HEK293 (cell line): ENCODE measurements around the gene TRNAU1AP.

Experiments used
- ATF2 ChIP-seq: fragments of 450-650 bp; formaldehyde crosslinking; IDR thresholded peaks from 2 replicates; pipeline ENCODE4 v1.5.1; 2016; ENCODE audit warnings: missing biosample characterization, missing genetic modification characterization, low read depth
- PRDM2 ChIP-seq: fragments of 450-650 bp; formaldehyde crosslinking; IDR thresholded peaks from 2 replicates; pipeline ENCODE4 v1.5.1; 2016; ENCODE audit warnings: missing biosample characterization, missing genetic modification characterization, borderline replicate concordance
- SETDB1 ChIP-seq: IDR thresholded peaks from one replicate; pipeline ENCODE4 v1.6.1; 2017; ENCODE audit warnings: mild to moderate bottlenecking, low read length, moderate library complexity, mixed read lengths; ENCODE audit not compliant: insufficient read length
- TSHZ1 ChIP-seq: fragments of 450-650 bp; formaldehyde crosslinking; IDR thresholded peaks from 2 replicates; pipeline ENCODE4 v1.5.1; 2016; ENCODE audit warnings: missing biosample characterization, missing genetic modification characterization, borderline replicate concordance
- ZBTB10 ChIP-seq: fragments of 450-650 bp; formaldehyde crosslinking; IDR thresholded peaks from 2 replicates; pipeline ENCODE4 v1.5.1; 2016; ENCODE audit warnings: missing biosample characterization, missing genetic modification characterization
- ZBTB48 ChIP-seq: fragments of 450-650 bp; formaldehyde crosslinking; IDR thresholded peaks from 2 replicates; pipeline ENCODE4 v1.5.1; 2016; ENCODE audit warnings: missing biosample characterization, missing genetic modification characterization
- ZBTB7A ChIP-seq: fragments of 450-650 bp; formaldehyde crosslinking; IDR thresholded peaks from 2 replicates; pipeline ENCODE4 v1.5.1; 2016; ENCODE audit warnings: low read depth, missing biosample characterization, missing genetic modification characterization
- ZFP37 ChIP-seq: fragments of 450-650 bp; formaldehyde crosslinking; IDR thresholded peaks from 2 replicates; pipeline ENCODE4 v1.5.1; 2016; ENCODE audit warnings: missing biosample characterization, missing genetic modification characterization
- ZNF155 ChIP-seq: fragments of 450-650 bp; formaldehyde crosslinking; IDR thresholded peaks from 2 replicates; pipeline ENCODE4 v1.5.1; 2016; ENCODE audit warnings: missing biosample characterization, missing genetic modification characterization
- ZNF174 ChIP-seq: fragments of 450-650 bp; formaldehyde crosslinking; IDR thresholded peaks from 2 replicates; pipeline ENCODE4 v1.5.0; 2017; ENCODE audit warnings: missing biosample characterization, mild to moderate bottlenecking, missing genetic modification characterization
- ZNF211 ChIP-seq: fragments of 450-650 bp; formaldehyde crosslinking; IDR thresholded peaks from 2 replicates; pipeline ENCODE4 v1.5.1; 2016; ENCODE audit warnings: low read depth, missing biosample characterization, missing genetic modification characterization
- ZNF23 ChIP-seq: fragments of 450-650 bp; formaldehyde crosslinking; IDR thresholded peaks from 2 replicates; pipeline ENCODE4 v1.5.1; 2016; ENCODE audit warnings: missing biosample characterization, missing genetic modification characterization, borderline replicate concordance
- ZNF324 ChIP-seq: fragments of 450-650 bp; formaldehyde crosslinking; IDR thresholded peaks from 2 replicates; pipeline ENCODE4 v1.5.1; 2016; ENCODE audit warnings: missing biosample characterization, missing genetic modification characterization
- ZNF366 ChIP-seq: fragments of 450-650 bp; formaldehyde crosslinking; conservative IDR thresholded peaks from 2 replicates; pipeline ENCODE4 v1.5.1; 2016; ENCODE audit warnings: missing biosample characterization, missing genetic modification characterization
- ZNF433 ChIP-seq: fragments of 450-650 bp; formaldehyde crosslinking; IDR thresholded peaks from 2 replicates; pipeline ENCODE4 v1.5.1; 2016; ENCODE audit warnings: missing biosample characterization, missing genetic modification characterization, low read depth
- ZNF513 ChIP-seq: fragments of 450-650 bp; IDR thresholded peaks from 2 replicates; pipeline ENCODE4 v1.5.1; 2018; ENCODE audit warnings: missing biosample characterization, missing genetic modification characterization
- ZNF548 ChIP-seq: fragments of 450-650 bp; formaldehyde crosslinking; IDR thresholded peaks from 2 replicates; pipeline ENCODE4 v1.5.1; 2016; ENCODE audit warnings: missing biosample characterization, missing genetic modification characterization
- ZNF596 ChIP-seq: fragments of 450-650 bp; IDR thresholded peaks from 2 replicates; pipeline ENCODE4 v1.5.0; 2018; ENCODE audit warnings: missing biosample characterization, mild to moderate bottlenecking, missing genetic modification characterization, moderate library complexity
- ZNF830 ChIP-seq: fragments of 450-650 bp; IDR thresholded peaks from 2 replicates; pipeline ENCODE4 v1.5.0; 2018; ENCODE audit warnings: missing biosample characterization, missing genetic modification characterization, low read depth, mild to moderate bottlenecking, moderate library complexity

Gene TRNAU1AP

GRCh38 chr1:28518745-28519341 lies 34.0 kb upstream of the TRNAU1AP start (continued):
- TF ChIP-seq TSHZ1 (tag by site-specific recombination) (0 out of 2 replicates have a peak, but pooled peaks have one; percentile 4), ZNF830 (no peak), ZBTB7A (tag by site-specific recombination) (peak; percentile 44; the same call in 1 of the 2 replicates), ZNF513 (tag by site-specific recombination) (no peak), ZBTB10 (tag by site-specific recombination) (peak; percentile 65; the same call in 1 of the 2 replicates), ZFP37 (peak; percentile 64; the same call in 1 of the 2 replicates), ZNF433 (no peak), PRDM2 (tag by site-specific recombination) (no peak), ZNF23 (tag by site-specific recombination) (no peak), ZNF366 (no peak), ZNF174 (tag by site-specific recombination) (no peak), ZNF324 (0 out of 2 replicates have a peak, but pooled peaks have one; percentile 26), ZBTB48 (tag by site-specific recombination) (0 out of 2 replicates have a peak, but pooled peaks have one; percentile 50), SETDB1 (no peak), ZNF155 (tag by site-specific recombination) (no peak), ZNF548 (tag by site-specific recombination) (0 out of 2 replicates have a peak, but pooled peaks have one; percentile 7), ZNF211 (tag by site-specific recombination) (no peak), ZNF596 (tag by site-specific recombination) (no peak), ATF2 (tag by site-specific recombination) (no peak)
- TF ChIP-seq, all 188 proteins: peak for 22
